HepG2 (cell line): ENCODE data around the gene AMDHD1. TPM values are rescaled to one million over a fixed set of nuclear protein-coding genes. Genes with fewer than 3 reads are reported as not detected.

Source experiments
- ATF2 ChIP-seq: sonication (generic); formaldehyde crosslinking; IDR thresholded peaks from 2 replicates; pipeline ENCODE4 v1.4.0; 2020; ENCODE audit warnings: missing genetic modification reagents
- DZIP1 ChIP-seq: sonication (generic); formaldehyde crosslinking; IDR thresholded peaks from 2 replicates; pipeline ENCODE4 v1.5.0; 2020; ENCODE audit warnings: mild to moderate bottlenecking, missing genetic modification reagents
- HDAC1 ChIP-seq: sonication (generic); formaldehyde crosslinking; IDR thresholded peaks from 2 replicates; pipeline ENCODE4 v1.5.1; 2020; ENCODE audit warnings: mild to moderate bottlenecking, missing genetic modification reagents
- HES4 ChIP-seq: sonication (generic); formaldehyde crosslinking; IDR thresholded peaks from 2 replicates; pipeline ENCODE4 v1.9.0; 2021; ENCODE audit warnings: mild to moderate bottlenecking, missing genetic modification reagents, borderline replicate concordance
- HNRNPUL1 ChIP-seq: fragments of 200-400 bp; formaldehyde crosslinking; IDR thresholded peaks from 2 replicates; pipeline ENCODE4 v1.6.1; 2017; ENCODE audit warnings: low read depth, mild to moderate bottlenecking, low read length, moderate library complexity
- NFATC3 ChIP-seq: sonication (generic); formaldehyde crosslinking; IDR thresholded peaks from 2 replicates; pipeline ENCODE4 v1.5.1; 2020; ENCODE audit warnings: mild to moderate bottlenecking, missing genetic modification reagents
- PHF21A ChIP-seq: sonication (generic); formaldehyde crosslinking; IDR thresholded peaks from 2 replicates; pipeline ENCODE4 v1.5.0; 2020; ENCODE audit warnings: mild to moderate bottlenecking, missing genetic modification reagents
- RELA ChIP-seq: sonication (generic); formaldehyde crosslinking; IDR thresholded peaks from 2 replicates; pipeline ENCODE4 v1.4.0; 2020; ENCODE audit warnings: missing genetic modification reagents
- ZBTB40 ChIP-seq, 2 experiments: fragments of 450-650 bp in 1 of 2; sonication (generic) in 1 of 2; formaldehyde crosslinking in 1 of 2; IDR thresholded peaks; 2 replicates each; pipeline versions ENCODE4 v1.6.1 to v1.8.0; 2016 to 2022; ENCODE audit warnings: antibody characterized with exemption in 1 of 2, mild to moderate bottlenecking in 1 of 2, missing genetic modification reagents in 1 of 2
- ZNF512 ChIP-seq: sonication (generic); formaldehyde crosslinking; IDR thresholded peaks from 2 replicates; pipeline ENCODE4 v1.4.0; 2020; ENCODE audit warnings: mild to moderate bottlenecking, missing genetic modification reagents
- ZNF879 ChIP-seq: sonication (generic); formaldehyde crosslinking; IDR thresholded peaks from 2 replicates; pipeline ENCODE4 v1.8.1; 2023; ENCODE audit warnings: missing genetic modification reagents
- polyA plus RNA-seq, 8 experiments: library from polyadenylated mRNA; depleted of rRNA in 3 of 8; stranded (reverse) in 7 of 8; unstranded in 1 of 8; fragments of >200 nt; fragmentation: Illumina TruSeq in 4 of 8; extraction: Trizol in 4 of 8; gene quantifications; 2 replicates each; pipeline versions ENCODE4 v1.2.1 to v1.2.3, GENCODE V29; 2011 to 2016; ENCODE audit warnings: low read depth in 4 of 8, missing spikeins in 1 of 8, mixed read lengths in 1 of 8; ENCODE audit not compliant: insufficient read depth in 1 of 8
- total RNA-seq, 5 experiments: library from RNA; depleted of rRNA; stranded (reverse); fragments of >200 nt; fragmentation: Illumina TruSeq; extraction: Trizol; gene quantifications; 2 replicates each; pipeline ENCODE4 v1.2.3, GENCODE V29; 2016; ENCODE audit warnings: low read depth in 1 of 5
- TF ChIP-seq, protein P1 (sequence below): sonication (generic); formaldehyde crosslinking; IDR thresholded peaks from 2 replicates; pipeline ENCODE4 v1.5.0; 2020; ENCODE audit warnings: mild to moderate bottlenecking, missing genetic modification reagents

Gene AMDHD1
- total and polyA plus RNA-seq, 2 of the 13 experiments (the other 11 are each of a cell fraction or from before 2014, with no cell fraction given), result 6.5 to 29.6 TPM

- peak; percentile 73; the same call in 1 of the 2 replicates for TF ChIP-seq ATF2 (CRISPR knock-in tag)
- no peak for TF ChIP-seq ZBTB40 (IDR thresholded peaks at IDR 0.05)
- TF ChIP-seq ZBTB40 (CRISPR knock-in tag; IDR thresholded peaks at IDR 0.05), result 0 out of 2 replicates have a peak, but pooled peaks have one; percentile 33
- TF ChIP-seq NFATC3 (CRISPR knock-in tag), result no peak
- TF ChIP-seq HES4, result no peak
- TF ChIP-seq PHF21A (CRISPR knock-in tag), result peak; percentile 83
- no peak for TF ChIP-seq RELA (CRISPR knock-in tag)
- no peak for TF ChIP-seq ZNF879 (CRISPR knock-in tag)
- TF ChIP-seq, protein P1, sequence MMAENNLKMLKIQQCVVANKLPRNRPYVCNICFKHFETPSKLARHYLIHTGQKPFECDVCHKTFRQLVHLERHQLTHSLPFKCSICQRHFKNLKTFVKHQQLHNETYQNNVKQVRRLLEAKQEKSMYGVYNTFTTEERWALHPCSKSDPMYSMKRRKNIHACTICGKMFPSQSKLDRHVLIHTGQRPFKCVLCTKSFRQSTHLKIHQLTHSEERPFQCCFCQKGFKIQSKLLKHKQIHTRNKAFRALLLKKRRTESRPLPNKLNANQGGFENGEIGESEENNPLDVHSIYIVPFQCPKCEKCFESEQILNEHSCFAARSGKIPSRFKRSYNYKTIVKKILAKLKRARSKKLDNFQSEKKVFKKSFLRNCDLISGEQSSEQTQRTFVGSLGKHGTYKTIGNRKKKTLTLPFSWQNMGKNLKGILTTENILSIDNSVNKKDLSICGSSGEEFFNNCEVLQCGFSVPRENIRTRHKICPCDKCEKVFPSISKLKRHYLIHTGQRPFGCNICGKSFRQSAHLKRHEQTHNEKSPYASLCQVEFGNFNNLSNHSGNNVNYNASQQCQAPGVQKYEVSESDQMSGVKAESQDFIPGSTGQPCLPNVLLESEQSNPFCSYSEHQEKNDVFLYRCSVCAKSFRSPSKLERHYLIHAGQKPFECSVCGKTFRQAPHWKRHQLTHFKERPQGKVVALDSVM (CRISPR knock-in tag), result no peak
- no peak for TF ChIP-seq DZIP1
- TF ChIP-seq HDAC1 (CRISPR knock-in tag), result peak; percentile 88
- TF ChIP-seq HNRNPUL1, result no peak
- TF ChIP-seq ZNF512, result no peak
Observed at GRCh38 chr12:95976416-95976832, 33.3 kb downstream of the AMDHD1 start (continued).
